ENCODE data around the gene BRD9.

BRD9 gene

DNA sequence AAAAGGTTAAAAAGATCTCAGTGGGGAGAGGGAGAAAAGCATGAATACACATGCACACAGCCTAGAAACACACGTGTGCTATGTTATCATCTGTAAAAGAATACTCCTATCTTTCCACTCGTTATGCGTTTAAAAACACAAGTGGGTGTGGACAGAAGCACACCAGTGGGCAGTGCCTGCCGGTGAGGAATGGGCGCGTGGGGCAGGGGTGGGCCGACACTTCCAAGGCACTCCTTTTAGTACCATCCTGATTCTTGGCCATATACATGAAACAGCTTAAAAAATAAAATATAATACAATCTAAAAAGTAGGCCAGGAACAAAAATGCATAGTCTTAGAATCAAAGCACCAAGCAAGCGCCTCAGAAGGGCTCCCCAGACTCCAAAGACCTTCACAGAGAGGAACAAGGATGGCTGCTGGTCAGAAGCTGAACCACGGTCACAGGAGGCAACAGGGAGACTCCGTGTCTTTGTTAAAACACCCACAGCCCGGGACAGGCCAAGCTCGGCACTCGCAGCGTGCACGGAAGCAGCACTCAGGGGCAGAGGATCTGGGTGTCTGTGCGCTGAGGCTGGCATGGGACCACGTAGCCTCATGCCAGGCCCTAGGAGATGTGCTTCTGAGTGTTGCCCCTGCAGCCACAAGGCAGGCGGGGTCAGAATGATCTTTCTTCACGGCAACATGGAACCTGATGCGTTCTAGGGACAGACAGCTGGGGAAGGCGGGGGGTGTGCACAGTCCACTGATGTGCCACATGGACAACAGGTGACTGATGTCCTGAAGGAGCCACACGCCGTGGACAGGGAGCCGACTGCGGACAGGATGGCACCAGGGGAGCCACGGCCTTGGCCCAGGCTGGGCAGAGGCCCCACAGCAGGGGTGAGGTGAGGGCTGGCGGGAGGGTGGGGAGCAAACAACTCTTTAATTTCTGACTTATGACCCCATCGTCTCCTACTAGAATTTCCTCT is 15.9 kb downstream of the BRD9 start:
- no peak for DNase-seq

DNA sequence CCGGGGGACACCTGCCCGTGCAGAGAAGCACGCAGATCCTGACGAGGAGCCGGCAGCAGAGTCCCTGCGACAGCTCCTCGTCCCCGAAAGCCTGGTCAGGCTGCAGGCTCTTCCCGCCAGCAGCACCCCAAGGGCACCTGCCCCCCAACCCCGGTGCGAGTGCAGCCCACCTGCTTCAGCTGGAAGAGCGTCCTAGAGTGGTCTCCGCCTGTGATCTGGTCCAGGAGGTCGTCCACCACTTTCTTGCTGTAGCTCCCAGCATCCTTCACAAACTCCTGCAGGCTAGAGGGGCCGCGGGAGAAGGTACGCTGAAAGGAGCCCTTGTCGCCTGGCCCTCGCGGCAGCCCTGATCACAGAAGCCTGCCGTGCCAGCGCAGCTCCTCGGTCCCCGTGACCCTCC is 16.7 kb downstream of the BRD9 start:
- DNase-seq = no peak

DNA sequence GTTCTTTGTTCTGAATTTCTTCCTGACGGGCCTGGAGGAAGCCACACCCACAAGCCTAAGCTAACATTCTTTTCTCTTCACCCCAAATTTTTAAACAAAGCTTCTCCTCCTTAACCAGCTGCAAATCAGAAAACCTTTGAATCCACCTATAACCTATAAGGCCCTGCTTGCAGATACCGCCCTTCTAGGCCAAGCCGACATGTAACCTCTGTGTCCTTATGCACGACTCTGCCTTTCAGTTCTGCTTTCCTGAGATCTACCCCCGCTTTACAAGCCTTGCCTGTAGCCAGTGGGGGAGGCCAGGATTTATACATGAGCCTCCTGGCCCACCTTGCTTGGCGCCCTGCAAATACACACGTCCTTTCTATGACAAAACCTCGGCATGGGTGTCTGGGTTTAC is 19.3 kb downstream of the BRD9 start:
- no peak for DNase-seq

DNA sequence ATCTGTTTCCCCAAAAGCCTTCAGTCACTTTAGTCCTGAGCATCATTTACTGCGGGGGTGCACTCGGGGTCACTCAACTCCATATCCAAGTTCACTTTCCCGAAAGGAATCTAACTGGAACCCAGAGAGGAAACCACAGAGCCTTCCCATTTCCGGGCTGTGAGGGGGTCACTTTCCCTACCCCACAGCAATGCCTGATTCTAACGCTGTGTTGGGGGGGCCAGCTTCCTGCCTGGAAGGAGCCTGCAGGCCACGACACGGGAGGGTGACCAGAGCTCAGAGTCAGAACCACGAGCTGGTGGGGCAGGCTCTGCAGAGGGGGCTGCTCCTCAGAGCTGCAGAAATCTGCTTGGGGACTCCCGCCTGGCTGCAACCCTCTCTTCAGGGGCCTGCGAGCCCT is 20.3 kb downstream of the BRD9 start:
- no peak for DNase-seq

DNA sequence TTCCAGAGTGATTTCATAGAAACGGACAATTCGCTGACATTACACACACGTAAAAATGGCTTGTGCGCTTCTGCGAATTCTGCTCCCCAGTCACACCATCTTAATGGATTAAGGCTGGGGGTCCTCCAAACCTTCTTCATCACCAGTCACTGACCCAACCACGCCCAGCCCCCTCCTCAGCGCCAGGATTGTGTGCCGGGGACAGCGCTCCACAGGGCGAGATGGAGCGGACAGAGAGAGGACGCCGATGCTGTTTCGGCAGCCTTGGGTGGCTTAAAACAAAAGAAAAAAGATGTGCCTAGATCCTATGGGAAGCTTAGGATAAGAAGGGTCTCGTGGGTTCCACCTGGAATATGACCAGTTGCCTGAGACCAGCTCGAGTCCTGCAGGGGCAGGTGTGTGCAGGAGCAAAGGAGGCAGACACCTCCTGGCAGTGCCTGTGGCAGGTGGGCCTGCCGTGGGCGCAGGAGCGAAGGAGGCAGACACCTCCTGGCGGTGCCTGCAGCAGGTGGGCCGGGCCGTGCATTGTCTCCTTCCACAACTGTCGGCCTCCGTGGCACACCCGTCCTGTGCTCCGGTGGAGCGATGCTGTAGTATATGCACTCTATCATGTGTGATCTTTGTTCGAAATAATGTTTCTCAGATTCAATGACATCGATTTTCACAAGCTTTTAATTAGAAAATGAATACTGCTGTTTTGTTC is 20.9 kb downstream of the BRD9 start:
- DNase-seq = no peak

DNA sequence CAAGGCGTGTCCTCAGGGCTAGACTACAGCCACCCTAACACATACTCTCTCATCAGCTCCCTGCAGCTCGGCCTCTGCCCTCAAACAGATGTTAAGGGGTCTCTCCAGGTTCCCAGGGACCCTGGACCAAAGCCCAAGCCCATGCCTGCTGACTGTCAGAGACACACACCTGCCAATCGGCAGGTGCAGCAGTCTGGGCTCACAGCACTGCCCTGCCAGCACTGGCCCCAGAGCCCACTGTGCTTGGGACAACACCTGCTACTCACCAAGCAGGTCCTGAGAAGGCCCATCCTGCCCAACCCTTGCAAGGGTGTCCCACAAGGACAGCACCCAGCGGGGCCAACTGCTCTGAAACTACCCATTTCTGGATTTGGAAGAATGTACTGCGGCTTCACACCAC is 21.6 kb downstream of the BRD9 start:
- no peak for DNase-seq

DNA sequence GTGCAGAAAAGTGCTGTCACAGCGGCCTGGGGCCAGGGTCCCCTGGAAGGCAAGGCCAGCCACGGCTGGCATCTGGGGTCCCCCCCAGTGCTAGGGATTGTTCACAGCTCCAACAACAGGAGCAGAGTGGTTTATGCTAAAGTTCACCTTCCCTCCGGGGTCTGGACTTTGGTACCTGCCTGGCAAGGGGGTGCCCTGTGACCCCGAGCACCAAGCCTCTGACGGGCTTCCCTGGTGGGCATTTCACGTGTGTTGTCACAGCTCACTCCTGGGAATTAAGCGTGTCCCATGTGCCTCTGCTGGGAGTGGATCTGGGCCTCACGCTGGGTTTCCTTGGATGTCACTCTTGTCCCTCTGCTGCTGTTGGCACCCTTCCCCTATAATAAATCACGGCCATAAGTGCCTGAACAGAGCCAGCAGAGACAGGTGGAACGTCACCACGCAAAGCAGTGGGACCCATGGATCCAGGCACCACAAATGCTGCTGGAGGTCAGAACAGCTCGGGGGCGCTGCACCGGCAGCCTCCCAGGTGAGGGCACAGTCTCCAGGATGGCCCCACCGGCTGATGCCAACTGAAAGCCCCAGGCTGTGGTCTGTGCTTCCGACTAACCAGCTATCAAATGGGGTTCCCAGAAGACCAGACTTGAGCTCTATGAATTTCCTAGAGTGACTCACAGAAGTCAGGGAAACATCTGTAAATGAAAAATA is 24.0 kb downstream of the BRD9 start:
- DNase-seq = no peak

DNA sequence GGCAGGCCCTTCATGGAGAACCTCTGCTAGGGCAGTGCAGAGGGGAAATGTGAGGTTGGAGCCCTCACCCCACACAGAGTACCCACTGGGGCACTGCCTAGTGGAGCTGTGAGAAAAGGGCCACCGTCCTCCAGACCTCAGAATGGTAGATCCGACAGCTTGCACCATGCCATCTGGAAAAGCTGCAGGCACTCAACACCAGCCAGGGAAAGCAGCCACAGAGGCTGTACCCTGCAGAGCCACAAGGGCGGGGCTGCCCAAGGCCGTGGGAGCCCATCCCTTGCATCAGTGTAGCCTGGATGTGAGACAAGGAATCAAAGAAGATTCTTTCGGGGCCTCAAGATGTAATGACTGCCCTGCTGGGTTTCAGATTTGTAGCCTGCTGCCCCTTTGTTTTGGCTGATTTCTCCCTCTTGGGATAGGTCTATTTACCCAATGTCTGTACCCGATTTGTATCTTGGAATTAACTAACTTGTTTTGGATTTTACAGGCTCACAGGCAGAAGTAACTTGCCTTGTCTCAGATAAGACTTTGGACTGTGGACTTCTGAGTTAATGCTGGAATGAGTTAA is 25.2 kb downstream of the BRD9 start:
- DNase-seq = no peak

DNA sequence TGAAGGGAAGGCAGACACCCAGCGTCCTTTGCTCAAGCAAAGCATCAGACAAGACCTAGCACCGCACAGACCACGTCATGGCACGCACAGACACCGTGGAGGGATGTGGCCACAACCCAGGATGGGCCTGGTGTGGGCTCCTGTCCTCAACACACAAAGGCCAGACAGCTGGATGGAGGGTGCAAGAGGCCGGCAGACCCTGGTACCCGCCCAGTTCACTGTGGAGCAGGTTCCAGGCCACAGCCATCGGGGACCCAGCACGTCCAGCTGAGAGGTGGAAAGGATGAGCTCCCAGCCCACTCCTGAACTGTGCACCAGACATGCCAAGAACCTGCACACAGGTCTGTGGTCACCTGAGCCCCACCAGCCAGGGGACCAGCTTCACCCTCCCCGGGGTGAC is 26.8 kb downstream of the BRD9 start:
- no peak for DNase-seq

DNA sequence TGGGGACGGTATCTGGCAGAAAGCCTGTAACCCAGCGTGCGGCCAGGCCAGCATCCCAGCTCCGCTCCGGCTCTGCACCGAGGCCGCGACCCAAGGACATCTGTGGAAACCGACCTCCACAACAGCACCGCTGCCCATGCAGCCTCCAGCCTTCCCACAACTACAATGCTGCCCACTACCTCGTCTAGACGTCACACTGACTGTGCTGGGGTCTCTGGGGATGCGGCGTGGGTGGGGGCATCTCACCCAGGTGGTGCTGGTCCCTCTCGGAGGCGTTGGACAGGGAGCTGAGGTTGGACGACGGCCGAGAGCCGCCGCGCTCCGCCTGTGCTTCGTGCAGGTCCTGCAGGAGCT is 27.5 kb downstream of the BRD9 start:
- DNase-seq = no peak

DNA sequence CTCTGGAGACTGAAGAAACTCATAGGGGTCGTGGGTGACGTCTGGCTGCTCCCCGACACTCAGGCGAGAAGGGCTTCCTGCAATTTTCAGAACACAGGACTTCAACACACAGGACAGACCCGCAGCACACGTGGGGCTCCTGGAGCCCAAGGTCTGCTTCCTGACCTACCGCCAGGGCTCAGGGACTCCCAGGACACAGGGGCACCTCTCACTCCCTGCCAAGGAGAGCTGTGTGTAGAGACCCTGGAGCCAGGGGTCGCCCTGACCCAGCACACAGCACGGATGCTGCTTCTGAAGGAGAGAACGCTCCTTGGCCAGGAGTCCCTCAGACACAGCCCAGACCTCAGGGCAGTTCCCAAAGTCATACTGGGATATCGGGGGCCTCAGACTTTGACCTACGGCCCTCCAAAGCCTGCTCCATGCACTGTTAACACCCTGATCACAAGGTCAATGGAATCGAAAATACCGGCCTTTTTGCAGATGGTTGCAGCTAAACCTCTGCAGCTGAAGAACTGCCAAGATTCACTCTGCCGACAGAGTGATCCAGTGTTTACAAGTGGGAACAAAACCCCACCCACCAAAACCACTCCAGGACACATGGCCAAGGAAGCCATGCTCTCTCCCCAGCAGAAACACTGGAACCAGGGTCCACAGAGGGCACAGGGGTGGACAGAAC is 28.0 kb downstream of the BRD9 start:
- DNase-seq = no peak

DNA sequence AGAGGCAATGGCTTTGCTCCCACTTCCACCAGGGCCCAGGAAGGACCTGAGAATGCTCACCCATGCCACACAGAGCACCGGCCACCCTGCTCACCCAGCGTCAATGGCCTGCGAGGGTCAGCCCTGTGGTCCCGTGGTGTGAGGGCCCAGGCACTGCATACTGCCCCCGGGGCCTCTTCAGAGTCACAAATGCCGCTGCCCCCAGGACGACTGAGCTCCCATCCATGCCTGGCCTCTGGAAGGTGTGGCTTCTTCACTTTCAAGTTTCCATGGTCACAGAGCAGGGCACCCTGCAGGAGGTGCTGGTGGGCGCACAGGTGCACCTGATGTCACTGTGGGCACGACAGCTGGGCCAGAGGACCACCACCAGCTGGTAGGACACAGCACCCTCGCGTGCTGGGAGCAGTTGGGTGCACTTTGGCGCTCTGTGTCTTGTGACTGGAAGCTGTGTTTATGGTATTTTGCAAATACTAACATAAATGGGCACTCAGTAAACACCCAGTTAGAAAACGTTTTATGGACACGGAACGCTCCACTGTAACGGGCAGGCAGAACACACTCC is 29.3 kb downstream of the BRD9 start:
- no peak for DNase-seq

DNA sequence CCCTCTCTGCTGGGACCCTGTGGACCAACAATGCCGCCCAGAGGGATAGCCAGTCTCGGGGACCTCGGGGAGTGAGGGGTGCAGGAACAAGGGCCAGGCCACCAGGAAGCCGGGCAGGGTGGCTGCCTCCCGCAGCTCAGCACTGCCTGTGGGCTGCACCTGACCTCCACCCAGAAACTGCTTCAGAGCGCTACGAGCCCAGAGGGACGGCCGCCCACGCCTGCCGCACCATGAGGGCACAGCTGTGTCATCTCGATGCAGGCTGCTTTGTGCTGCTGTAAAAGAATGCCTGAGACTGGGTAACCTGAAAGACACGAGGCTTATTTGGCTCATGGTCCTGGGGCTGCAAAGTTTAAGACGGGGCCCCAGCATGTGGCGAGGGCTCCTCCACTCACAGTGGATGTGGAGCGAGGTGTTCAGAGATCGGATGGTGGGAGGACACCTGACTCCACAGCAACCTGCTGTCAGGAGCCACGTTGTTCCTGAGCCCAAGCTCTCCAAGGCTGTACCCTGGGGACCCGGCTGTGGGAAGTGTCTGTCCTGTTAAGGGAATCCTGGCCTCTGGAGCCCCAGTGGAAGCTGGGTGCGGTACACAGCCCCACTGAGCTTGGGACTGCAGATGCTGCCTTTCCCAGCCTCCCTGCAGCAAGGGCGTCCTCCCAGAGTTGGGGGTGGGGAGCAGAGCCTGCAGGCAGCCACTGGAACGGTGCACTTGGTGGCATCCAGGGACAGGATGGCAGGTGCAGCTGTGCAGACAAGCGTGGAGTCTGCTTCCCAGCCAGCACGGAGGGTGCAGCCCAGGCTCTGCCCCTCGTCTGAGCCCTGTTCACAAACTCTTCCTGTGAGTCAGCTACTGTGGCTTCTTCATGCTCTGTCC is 30.0 kb downstream of the BRD9 start:
- no peak for DNase-seq

DNA sequence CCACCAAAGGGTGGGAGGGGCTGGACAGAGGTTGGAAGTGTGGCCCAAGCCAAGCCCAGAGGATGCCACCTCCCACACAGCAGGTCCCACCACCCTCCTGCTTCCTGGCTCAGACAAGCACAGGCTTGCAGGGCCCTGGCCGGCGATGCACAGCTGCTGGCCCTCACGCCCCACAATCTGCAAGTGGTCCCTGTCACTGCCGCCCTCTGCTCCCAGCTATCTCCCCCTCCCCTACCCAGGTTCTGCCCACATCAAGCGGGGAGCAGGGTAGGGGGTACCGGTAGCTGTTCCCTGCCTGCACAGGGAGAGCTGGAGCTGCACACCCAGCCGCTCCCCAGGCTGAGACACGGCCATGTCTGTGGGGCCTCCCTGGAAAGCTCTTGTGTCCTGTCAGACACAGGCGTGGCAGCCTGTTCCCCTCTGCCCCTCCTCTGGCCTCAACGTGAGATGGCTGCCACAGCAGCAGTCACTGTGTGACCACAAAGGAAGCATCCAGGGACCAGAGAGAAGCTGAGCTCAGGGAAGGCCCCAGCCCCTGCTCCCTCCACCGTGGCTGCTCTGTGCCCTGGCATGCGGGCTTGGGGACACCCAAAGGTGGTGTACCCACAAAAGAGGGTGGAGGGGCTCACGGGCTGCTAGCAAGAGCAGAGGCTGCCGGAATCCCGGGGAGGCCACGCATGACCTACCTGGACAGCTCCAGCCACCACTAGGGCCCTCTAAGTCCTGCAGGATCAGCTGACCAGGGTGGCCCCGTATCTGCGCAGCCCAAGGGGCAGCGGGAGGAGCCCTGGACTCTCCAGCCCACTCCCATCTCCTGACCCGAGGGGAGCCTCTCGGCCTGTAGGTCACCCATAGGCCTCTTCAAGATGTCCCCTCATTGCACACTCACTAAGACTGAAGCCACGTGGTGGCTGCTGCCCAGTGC is 30.9 kb downstream of the BRD9 start:
- DNase-seq = no peak

DNA sequence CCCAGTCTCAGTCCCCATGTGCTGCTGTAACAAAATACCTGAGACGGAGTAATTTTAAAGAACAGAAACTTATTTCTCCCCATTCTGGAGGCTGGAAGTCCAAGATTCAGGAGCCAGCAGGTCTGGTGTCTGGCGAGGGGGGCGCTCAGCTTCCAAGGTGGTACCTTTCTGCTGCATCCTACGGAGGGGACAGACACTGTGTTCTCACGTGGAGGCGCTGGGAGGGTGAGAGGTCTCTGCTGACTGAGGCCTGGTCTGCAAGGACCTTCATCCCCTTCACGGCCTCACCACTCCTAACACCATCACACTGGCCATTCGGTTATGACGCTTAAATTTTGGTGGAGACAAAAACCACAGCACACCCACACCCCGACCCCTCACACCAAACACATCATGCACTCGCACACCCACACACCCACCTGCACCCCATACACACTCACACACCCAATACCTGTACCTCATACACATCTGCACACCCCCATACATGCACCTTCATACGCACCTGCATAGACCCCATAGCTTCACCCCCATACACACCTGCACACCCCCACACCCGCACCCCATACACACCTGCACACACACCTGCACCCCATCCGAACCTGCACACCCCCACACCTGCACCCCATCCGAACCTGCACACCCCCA is 32.0 kb downstream of the BRD9 start:
- DNase-seq = no peak

DNA sequence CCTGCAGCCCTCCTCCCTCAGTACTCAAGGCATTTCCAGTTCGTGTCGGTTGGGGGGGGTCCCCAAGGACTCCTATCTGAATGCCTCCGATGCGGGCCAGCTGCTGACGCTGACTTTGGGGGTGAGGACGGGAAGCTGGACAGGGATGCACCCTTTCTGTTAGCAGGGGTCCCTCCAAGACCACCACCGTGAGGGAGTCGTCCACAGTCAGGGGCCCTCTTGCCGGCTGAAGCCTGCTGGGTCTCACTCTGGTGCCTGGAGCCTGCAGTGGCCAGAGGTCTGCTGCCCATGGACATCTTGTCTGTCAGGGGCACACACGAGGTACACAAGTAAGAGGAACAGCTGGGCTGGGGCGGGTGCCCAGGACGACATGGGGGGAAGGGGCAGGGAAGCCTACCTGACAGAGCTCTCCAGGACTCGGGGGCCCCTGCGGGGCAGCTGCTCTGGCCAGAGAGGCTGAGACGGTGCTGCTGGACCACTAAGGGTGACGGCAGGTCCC is 32.8 kb downstream of the BRD9 start:
- no peak for DNase-seq

DNA sequence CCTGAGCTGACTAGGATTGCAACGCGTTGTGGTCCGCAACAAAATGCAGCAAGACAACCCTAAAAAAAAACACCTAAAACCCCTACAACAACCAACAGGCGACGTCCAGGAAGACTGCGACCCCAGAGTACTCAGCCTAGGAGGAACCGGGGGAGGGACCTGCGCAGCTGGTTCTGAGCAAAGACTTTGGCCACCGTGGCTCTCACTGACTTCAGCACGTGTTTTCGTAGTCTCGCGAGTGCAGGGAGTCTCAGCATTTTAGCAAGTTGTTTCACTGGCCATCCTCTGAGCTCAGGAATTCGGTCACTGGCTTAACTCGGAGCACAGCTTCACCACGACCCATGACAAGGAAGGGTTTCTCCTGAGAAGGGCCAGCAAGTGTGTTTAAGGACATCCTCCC is 33.2 kb downstream of the BRD9 start:
- no peak for DNase-seq

DNA sequence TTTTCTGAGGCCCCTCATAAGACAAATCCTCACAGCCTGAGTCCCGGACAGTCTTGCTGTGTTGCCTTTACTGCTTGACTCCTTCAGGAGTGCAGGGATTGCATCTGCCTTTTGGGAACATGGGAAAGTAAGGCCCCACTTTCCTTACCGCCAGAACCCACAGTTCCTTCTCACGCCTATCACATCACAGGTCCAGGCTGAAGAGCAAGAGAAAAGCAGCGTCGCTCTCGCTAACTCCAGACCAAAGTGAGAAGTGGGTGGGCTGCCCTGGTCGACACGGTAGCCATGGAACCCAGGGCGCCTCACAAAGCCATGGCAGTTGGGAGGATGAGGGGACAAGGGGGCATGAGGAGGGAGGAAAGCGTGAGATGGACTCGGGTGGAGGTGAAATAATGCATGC is 33.9 kb downstream of the BRD9 start:
- no peak for DNase-seq
